Forelimb muscle (tissue), 1 donor: ENCODE results near the gene LILRB5. TPM values are rescaled to one million over a fixed set of nuclear protein-coding genes. Genes with fewer than 3 reads are reported as not detected.
"Not testable (repeated sequence)": the region's sequence is repeated elsewhere in the genome, so short reads cannot be mapped to it uniquely, and the experiment has no call there.

ENCODE experiments used
- DNase-seq: peaks from one replicate; pipeline ENCODE4 v3.0.0-alpha.2; 2013; ENCODE audit warnings: low read depth
- polyA plus RNA-seq: library from polyadenylated mRNA; unstranded; fragments of 120-200 nt; gene quantifications from one replicate; pipeline ENCODE4 v1.2.1, GENCODE V29; 2013; ENCODE audit not compliant: insufficient read length

Gene LILRB5
- polyA plus RNA-seq, 1 donor: 8.1 TPM

DNA sequence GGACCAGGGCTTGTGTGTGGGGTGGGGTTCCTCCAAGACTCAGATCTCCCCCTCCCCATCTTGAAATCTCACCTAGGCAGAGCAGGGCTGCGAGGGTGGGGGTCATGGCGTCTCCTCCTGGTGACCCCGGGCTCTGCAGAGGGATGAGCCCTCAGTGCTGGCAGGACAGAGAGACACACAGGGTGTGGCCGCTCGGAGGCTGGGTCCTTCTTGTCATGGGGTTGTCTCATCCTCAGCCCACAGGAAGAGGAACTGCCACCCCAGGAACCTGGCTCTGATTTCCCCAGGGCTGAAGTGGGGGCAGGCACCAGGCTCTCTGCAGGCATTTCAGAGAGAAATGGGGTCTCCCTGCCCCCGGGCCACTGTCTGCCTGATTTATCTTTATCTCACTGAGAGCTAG, 14.4 kb downstream of the LILRB5 start, which contains the start of gene LILRA6:
Gene LILRA6 (minus strand): TSS at position 145 of the 400 bp plus-strand sequence.
- not testable (repeated sequence) for DNase-seq

DNA sequence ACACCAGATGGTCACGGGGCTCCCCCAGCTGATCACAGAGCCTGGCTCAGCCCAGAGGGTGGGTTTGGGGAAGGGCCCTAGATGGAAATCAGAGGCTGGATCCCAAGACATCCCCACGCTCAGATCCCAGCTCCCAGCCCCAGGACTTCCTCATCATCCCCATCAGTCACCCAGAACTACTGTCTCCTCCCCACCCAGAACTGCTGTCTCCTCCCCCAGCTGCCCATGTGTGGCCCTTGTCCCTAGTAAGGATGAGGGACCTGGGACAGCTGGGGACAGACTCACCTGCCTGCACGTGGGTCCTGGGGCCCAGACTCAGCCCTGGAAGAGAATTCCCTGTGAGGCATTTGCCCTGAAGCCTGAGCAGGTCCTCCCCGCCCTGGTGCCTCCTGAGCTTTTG, 14.8 kb downstream of the LILRB5 start:
- not testable (repeated sequence) for DNase-seq

DNA sequence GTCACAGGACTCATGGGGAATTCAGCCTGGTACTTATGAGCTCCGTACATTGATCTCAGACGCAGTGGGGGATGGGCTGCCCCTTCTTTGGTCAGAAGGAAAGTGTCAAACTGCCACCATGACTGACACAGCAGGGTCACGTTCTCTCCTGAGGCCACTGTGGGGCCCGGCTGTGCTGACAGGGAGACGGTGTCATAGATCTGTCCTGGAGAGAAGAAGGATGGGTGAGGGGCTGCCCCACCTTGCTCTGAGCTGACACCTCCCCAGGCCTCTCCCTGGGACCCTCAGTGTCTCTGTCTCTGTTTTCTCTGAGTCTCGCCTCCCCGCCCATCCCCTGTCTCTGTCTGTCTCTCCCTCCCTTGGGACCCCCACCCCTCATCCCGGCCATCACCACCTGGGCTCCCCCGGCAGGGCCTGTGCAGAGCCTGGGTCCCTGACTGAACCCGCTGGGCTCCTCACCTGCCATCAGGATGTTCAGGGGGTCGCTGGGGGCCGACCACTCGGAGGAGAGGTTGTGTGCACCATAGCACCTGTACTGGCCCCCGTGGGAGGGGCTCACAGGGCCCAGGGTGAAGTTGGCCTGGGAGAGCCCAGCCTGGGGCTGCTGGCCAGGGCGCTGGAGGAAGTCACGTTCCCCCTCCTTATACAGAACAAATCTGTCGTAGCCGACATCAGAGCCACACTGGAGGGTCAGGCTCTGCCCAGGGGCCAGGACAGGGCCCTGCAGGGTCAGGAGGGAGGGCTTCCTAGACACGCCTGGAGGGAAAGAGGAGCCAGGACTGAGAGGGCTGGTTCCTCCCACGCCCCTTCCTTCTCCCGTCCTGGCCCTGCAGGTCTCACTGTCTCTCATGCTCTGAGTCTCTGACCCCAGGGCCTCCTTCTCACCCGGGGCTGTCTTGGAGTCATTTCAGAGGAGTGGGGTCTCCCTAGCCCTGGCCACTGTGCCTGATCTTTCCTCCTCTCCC, 16.4 kb downstream of the LILRB5 start:
- DNase-seq: not testable (repeated sequence)

DNA sequence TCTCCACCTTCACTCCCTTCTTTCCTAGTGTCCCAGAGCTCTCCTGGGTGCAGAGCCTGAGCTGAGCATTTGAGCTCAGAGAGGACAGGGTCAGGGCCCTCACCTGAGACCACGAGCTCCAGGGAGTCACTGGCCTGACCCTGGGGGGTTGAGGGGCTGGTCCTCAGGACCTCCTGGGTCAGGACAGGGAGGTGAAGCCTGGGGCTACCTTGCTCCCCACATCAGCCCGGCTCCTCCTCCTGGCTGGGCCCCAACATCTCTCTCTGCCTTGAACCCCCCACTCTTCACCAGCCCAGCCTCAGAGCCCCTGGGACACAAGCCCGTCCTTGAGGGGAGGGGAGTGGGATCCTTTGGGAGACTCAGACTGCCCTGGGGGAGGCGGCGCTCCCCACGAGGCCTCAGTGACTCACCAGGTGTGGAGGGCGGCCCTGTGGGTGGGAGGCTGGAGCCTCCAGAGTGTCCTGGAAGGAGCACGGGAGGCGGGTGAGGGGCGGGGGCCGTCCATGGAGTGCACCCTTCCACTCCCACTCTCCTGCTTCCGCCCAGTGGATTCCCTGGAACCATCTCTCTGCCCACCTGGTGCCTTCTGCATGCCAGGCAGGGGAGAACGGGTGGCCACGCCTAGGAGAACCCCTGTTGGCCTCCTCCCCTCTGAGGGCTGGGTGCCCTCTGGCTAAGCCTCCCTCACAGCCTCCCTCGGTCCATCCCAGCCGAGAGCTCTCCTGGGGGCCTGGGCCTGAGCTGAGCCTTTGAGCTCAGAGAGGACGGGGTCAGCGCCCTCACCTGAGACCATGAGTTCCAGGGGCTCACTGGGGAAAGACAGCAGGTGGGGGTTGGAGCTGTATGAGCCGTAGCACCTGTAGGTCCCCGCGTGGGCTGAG, 17.3 kb downstream of the LILRB5 start:
- not testable (repeated sequence) for DNase-seq

DNA sequence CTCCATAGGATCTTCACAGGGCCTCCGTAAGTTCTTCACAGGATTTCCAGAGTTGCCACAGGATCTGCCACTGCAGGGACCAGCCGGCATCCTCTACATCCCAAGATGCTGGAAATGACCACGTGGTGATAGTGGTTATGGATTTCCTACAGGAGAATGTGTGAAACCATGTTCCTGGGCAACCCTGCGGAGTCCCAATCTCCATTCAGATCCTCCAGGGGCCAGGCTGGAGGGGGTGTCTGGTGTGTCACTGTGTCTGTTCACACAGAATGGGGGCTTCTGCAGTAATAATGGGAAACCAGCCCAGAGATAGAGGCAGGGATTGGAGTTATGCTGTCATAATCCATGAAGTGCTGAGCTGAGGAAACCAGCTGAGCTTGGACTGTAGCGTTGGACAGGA, 23.1 kb downstream of the LILRB5 start:
- DNase-seq: no peak

DNA sequence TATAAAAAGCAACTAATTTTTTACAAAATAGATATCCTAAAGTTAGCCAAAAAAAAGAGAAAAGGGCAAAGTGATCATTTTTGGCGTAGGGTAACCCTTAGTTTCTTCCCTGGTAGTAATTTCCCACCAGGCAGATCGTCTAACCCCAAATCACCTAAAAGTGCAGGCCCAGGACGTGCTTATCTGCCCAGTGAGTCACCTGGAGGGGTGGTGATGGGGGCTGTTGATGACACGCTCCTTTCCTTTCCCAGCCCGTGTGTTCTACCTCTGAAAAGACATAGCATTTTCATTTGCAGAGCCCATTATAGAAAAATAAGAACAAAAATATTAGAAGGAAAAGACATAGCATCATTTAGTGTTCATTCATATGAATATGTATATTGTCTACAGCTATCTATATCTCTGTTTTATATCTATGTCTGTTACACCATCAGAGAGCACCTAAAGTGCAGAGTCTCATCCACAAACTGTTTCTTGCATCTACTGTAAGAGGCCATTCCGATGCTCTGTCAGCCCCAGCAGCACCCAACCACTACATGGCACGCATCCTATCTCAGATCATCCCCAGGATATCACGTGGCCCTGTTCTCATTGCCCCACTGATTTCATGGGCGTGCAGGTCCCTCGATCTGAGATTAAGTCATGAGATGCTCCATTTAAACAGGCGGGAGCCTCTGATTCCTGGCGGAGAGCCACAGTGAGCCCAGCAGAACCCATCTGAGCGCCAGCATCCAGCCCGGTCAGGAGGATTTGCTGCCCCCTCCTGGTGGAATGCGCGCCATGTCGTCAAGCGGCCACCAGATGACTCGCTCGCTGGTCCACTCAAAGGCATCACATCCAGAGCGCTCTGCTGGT, 25.8 kb downstream of the LILRB5 start:
- DNase-seq: no peak

DNA sequence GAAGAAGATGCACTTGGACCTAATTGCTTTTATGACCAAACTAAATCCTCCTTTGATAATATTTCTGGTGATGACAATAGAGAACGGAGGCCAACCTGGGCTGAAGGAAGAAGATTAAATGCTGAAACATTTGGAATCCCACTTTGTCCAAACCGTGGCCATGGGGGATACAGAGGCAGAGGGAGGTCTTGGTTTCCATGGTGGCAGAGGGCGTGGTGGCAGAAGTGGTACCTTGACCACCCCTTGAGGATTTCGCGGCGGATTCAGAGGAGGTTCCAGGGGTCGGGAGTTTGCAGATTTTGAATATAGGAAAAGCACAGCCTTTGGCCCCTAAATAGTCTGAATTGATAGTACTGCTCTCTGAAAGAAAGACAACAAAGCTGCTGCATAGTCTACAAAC, 27.0 kb downstream of the LILRB5 start:
- DNase-seq: no peak

DNA sequence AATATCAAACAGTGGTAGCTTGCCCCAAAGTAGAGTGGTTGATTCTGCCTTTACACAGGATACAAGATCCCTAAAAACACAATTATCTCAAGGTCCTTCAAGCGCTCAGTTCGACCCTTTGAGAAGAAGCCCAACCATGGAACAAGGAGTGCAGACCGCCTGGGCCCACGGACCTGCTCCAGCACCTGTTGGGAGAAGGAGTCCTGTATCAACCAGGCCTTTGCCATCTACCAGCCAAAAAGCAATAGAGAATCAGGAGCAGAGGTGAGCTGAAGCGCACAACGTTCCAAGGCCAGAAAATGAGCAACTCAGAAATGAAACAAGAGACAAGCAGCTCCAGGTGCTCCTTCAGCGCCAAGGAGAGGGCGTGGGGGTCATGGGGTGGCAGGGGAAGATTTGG, 27.9 kb downstream of the LILRB5 start:
- no peak for DNase-seq

DNA sequence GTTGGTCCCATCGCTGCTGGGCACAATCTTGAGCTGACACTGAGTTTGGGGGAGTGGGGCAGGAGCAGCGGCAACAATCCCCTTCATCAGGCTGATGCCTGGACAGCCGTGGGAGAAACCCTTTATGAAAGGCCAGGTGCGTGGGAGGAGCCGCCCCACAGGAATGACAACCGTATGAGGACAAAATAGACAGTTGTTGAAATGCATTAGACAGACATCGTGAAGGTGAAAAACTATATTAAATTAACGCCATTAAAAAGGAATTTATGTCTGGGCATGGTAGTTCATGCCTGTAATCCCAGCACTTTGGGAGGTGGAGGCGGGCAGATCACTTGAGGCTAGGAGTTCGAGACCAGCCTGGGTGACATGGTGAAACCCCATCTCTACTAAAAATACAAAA, 32.5 kb downstream of the LILRB5 start:
- not testable (repeated sequence) for DNase-seq

DNA sequence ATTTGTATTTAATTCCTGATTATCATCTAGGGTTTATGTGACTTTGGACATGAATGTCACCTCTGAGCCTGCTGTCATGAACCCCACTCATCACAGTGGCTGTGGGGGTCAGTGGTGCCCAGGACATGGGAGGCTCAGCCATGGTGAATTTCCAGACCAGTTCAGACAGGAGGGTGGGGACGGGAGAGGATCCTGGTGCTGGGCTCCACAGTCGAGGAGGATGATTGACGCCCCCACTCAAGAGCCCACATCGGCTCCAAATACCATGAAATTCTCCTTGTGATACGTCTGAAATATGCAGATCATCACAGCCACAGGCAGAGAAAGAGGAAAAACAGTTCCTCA, 33.2 kb downstream of the LILRB5 start:
- not testable (repeated sequence) for DNase-seq

DNA sequence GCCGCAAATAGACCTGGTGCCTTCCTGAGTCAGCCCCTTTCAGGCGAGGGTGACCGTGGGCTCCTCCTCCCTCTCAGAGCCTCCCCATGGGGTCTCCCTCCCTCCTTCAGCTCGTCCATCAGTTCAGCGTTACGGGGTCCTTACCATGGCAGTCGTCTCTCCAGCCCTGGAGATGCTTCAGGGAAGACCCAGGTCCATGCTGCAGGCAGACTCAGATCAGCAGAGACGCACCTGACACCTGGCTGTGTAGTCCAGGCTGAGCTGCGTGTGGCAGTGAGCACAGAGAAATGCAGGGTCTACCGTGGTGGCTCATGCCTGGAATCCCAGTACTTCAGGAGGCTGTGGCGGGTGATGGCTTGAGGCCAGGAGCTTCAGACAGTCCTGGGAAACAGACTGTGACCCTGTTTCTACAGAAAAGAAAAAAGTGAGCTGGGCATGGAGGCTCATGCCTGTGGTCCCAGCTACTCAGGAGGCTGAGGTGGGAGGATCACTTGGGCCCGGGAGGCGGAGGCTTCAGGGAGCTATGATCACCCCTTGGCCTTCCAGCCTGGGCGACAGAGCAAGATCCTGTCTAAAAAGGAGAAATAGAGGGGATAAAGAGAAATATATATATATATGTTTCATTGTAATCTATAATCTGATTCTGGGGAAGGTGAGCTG, 33.7 kb downstream of the LILRB5 start:
- DNase-seq: not testable (repeated sequence)

DNA sequence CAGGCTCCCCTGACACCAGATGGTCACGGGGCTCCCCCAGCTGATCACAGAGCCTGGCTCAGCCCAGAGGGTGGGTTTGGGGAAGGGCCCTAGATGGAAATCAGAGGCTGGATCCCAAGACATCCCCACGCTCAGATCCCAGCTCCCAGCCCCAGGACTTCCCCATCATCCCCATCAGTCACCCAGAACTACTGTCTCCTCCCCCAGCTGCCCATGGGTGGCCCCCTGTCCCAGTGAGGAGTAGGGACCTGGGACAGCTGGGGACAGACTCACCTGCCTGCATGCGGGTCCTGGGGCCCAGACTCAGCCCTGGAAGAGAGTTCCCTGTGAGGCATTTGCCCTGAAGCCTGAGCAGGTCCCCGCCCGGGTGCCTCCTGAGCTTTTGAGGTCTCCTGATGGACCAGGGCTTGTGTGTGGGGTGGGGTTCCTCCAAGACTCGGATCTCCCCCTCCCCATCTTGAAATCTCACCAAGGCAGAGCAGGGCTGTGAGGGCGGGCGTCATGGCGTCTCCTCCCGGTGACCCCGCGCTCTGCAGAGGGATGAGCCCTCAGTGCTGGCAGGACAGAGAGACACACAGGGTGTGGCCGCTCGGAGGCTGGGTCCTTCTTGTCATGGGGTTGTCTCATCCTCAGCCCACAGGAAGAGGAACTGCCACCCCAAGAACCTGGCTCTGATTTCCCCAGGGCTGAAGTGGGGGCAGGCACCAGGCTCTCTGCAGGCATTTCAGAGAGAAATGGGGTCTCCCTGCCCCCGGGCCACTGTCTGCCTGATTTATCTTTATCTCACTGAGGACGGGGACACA, 34.4 kb downstream of the LILRB5 start, which contains the start of gene LILRB3:
Gene LILRB3 (minus strand): TSS at position 534 of the 803 bp plus-strand sequence. CDS start 31 bp downstream, at position 503.
- DNase-seq: not testable (repeated sequence)

DNA sequence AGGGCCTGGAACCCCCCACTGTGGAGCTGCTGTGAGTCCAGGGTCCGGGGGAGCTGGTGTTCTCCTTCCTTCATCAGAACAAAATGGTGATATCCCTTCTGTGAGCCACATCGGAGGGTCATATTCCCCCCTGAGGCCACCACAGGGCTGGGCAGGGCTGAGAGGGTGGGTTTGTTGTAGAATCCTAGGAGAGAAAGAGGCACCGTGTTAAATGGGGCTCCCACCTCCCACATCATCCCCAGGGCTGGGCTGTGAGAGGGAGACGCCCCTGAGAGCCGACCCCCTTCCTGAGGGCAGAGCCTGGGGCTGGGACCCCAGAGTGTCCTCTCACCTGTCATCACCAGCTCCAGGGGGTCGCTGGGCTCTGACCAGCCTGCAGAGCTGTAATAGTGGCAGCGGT, 35.1 kb downstream of the LILRB5 start:
- DNase-seq: not testable (repeated sequence)

DNA sequence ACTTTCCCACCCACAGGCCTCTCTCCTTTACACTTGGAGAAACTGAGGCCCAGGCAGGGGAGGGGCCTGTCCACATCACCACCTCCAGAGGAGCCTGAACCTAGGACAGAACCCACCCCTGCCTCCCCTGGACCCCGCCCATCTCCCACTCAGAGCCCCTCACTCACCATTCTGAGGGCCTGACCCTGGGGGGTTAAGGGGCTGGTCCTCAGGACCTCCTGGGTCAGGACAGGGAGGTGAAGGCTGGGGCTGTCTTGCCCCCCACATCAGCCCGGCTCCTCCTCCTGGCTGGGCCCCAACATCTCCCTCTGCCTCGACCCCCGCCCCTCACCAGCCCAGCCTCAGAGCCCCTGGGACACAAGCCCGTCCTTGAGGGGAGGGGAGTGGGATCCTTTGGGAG, 37.4 kb downstream of the LILRB5 start:
- not testable (repeated sequence) for DNase-seq

DNA sequence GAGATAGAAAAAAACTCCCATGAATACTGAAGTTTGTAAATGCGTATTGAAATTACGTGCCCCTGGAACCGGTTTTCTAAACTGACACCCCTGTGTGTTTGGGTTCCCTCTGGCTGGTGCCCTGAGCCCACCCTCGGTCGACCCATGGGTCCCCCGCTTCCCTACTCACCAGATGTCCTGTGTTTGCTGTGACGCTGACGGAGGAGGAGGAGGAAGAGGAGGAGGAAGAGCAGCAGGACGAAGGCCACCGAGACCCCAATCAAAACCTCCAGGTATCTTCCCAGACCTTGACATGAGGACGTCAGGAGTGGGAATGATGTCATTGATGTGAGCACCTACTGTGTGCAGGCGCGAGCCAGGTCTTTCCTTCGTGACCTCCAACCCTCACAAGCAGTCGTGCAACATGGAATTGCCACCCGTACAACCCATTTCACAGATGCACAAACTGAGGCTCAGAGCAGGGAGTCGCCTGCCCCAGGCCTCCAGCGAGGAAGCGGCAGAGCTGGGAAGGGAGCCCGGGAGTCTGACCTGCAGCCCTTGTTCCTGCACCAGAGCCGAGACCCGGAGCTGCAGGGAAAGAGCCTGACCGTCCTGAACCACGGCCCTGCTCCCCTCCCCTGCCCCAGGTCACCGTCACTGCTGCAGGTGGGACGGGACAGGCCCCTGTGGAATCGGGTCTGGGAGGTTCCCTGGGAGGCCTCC, 38.0 kb downstream of the LILRB5 start:
- no peak for DNase-seq

DNA sequence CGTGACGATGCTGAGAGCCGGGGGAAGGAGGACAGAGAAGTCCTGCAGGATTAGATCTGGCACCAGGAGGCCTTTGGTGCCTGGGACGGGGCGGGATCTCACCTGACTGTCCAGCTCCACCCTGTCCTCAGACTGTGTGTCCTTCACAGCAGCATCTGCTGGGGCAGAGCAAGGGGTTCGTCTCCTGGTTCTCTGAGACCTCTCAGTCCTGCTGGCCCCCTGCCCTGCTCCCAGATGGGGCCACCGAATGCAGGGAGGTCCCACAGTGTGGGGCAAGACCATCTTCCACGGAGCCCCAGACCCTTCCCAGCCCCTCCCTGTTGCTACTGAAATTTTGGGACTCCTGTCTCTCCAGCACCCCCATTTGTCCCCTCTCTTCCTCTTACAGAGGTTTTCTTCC, 38.8 kb downstream of the LILRB5 start:
- no peak for DNase-seq

DNA sequence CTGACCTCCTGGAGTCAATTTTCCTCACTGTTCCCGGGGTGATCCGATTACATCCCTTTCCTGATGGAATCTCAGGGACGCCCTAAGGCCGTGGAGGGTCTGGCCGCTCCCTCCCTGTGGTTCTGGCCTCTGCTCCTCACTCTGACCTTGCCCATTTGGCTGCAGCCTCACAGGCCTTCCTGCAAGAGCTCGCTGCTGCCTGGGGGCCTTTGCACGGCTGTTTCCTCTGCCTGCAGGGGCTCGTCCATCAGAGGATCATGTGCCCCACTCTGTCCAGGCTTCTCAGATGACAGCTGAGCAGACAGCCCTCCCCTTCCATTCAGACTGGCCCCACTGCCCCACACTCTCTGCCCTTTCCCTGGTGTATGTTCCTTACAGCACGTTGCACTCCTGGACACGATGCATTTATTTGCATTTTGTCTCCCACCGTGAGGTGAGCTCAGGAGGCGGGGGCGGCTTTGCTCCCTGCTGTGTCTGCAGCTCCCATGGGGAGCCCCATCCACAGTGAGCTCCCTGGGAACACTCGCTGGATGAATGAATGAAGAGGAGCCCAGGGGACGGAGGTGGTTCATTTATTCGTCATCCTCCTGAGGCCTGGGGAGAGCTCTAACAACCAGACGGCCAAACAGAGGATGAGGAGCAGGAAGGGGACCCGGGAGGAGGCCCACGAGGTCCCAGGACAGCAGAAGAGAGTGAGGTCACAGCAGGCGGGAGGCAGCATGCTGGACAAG, 39.4 kb downstream of the LILRB5 start:
- DNase-seq: not testable (repeated sequence)

DNA sequence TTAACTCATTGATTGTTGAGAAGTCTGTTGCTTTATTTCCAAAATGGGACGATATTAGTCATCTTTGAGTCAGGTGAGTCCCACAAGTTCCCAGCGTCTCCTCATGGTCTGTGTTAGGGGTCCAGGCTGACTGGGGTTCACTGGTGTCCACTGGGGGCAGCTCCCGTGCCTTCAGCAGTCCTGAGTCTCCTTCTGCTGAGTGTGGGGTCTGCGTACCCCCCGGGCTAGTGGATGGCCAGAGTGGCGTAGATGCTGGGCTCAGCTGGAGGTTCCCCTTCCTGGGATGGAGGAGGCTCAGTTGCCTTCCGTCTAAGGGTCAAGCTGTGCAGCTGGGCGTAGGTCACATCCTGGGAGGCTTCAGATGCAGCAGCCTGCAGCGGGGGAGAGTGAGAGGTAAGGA, 40.2 kb downstream of the LILRB5 start:
- DNase-seq: no peak

DNA sequence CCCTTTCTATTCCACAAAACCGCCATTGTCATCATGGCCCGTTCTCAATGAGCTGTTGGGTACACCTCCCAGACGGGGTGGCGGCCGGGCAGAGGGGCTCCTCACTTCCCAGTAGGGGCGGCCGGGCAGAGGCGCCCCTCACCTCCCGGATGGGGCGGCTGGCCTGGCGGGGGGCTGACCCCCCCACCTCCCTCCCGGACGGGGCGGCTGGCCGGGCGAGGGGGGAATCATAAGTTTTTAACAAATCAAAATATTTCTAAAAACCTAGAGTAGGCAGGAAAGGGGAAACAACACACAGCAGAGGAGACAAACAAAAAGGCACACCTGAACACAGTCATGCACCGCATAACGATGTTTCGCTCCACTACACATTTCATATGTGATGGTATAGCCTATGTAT, 42.3 kb downstream of the LILRB5 start:
- not testable (repeated sequence) for DNase-seq
